Neutrophil (primary cell): Measurements from ENCODE around the gene ABLIM2.

Source experiments
- H3K27ac ChIP-seq: fragments of 200-600 bp; sonication (generic); 2 replicates; pipeline ENCODE4 v1.5.1; 2016; ENCODE audit warnings: mild to moderate bottlenecking, moderate library complexity
- H3K27me3 ChIP-seq: fragments of 200-600 bp; sonication (generic); 2 replicates; pipeline ENCODE4 v1.6.0; 2016; ENCODE audit warnings: mild to moderate bottlenecking
- H3K36me3 ChIP-seq: fragments of 200-600 bp; sonication (generic); 2 replicates; pipeline ENCODE4 v1.5.1; 2017
- H3K4me1 ChIP-seq, 2 experiments: fragments of 200-600 bp in 1 of 2; sonication (generic) in 1 of 2; 1 replicate in 1 of 2; 2 replicates in 1 of 2; pipeline versions ENCODE4 v1.5.1 to v1.6.1; 2013 to 2016; ENCODE audit warnings: low read depth in 1 of 2, low read length in 1 of 2, mild to moderate bottlenecking in 1 of 2, moderate library complexity in 1 of 2; ENCODE audit not compliant: control insufficient read depth in 1 of 2, insufficient read depth in 1 of 2
- H3K4me3 ChIP-seq, 2 experiments: fragments of 200-600 bp in 1 of 2; sonication (generic) in 1 of 2; 1 replicate in 1 of 2; 2 replicates in 1 of 2; pipeline ENCODE4 v1.5.1; 2013 to 2016; ENCODE audit warnings: low read depth in 1 of 2, low read length in 1 of 2, mild to moderate bottlenecking in 1 of 2, moderate library complexity in 1 of 2
- H3K9me3 ChIP-seq: fragments of 200-600 bp; sonication (generic); 2 replicates; pipeline ENCODE4 v1.5.1; 2016
- TF ChIP-seq, protein P1 (sequence below): fragments of 200-600 bp; sonication (generic); IDR thresholded peaks from 2 replicates; pipeline ENCODE4 v1.5.1; 2016; ENCODE audit warnings: antibody characterized with exemption

The ABLIM2 gene

DNA sequence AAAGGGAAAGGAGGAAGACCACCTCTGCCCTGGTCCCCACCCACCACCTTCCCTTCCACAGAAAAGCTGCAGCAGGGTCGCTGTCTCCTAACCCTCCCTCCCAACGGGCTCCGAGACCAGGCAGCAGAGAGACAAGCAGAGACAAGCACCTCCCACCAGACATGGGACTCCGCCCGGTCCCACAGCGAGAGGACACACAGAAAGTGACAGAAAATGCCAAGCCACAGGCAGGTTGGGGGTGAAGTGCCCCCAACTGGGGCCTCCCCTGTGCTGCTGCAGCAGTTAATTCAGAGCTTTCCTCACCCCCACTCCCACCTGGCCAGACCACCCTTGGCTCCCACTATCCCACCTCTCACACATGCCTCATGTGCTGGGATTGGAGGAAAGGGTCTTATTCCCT is 154.5 kb downstream of the ABLIM2 start:
- no peaks in the 10 kb centered on the region for H3K4me1 ChIP-seq
- TF ChIP-seq, protein P1, sequence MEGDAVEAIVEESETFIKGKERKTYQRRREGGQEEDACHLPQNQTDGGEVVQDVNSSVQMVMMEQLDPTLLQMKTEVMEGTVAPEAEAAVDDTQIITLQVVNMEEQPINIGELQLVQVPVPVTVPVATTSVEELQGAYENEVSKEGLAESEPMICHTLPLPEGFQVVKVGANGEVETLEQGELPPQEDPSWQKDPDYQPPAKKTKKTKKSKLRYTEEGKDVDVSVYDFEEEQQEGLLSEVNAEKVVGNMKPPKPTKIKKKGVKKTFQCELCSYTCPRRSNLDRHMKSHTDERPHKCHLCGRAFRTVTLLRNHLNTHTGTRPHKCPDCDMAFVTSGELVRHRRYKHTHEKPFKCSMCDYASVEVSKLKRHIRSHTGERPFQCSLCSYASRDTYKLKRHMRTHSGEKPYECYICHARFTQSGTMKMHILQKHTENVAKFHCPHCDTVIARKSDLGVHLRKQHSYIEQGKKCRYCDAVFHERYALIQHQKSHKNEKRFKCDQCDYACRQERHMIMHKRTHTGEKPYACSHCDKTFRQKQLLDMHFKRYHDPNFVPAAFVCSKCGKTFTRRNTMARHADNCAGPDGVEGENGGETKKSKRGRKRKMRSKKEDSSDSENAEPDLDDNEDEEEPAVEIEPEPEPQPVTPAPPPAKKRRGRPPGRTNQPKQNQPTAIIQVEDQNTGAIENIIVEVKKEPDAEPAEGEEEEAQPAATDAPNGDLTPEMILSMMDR: no peak
- no peaks in the 10 kb centered on the region for H3K9me3 ChIP-seq
- H3K27me3 ChIP-seq: peaks cover 10% of the 10 kb centered on the region
- no peak overlapping the region for H3K27ac ChIP-seq
- H3K4me3 ChIP-seq: no peak overlapping the region
- H3K36me3 ChIP-seq: no peaks in the 10 kb centered on the region

DNA sequence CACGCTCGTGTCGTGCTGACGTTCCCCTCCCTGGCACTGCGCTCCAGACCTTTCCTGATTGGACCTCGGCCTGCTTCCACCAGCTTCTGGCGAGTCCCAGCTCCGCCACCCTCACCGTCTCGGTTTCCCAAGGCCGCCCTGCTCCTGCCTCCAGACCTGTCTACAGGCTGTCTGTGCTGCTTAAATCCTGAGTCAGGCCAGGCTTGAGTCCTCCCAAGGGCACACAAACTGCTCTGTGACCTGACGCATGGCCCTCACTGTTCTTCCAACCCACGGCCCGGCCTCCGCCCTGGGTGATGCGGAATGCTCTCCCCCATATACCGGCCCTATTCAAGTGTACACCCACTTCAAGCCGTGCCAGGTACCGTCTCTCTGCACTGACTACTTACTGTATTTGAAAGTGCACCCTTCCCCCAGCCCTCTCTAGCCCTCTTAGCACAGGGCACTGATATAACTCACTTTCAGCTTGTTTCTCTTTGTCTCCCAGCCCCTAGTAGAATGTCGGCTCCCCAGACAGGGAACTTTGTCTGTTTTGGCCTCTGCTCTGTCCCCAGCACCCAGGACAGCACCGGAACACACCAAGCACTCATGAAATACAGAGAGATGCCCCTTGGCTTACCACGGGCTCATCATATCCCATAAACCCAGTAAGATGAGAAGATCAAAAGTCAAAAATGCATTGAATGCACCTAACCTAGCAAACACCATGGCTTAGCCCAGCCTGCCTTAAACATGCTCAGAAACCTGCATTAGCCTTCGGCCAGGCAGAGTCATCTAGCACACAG is 155.9 kb downstream of the ABLIM2 start:
- Histone ChIP-seq H3K27me3 (peaks cover 19% of the 10 kb centered on the region), H3K36me3 (no peaks in the 10 kb centered on the region)
- TF ChIP-seq, protein P1: no peak

DNA sequence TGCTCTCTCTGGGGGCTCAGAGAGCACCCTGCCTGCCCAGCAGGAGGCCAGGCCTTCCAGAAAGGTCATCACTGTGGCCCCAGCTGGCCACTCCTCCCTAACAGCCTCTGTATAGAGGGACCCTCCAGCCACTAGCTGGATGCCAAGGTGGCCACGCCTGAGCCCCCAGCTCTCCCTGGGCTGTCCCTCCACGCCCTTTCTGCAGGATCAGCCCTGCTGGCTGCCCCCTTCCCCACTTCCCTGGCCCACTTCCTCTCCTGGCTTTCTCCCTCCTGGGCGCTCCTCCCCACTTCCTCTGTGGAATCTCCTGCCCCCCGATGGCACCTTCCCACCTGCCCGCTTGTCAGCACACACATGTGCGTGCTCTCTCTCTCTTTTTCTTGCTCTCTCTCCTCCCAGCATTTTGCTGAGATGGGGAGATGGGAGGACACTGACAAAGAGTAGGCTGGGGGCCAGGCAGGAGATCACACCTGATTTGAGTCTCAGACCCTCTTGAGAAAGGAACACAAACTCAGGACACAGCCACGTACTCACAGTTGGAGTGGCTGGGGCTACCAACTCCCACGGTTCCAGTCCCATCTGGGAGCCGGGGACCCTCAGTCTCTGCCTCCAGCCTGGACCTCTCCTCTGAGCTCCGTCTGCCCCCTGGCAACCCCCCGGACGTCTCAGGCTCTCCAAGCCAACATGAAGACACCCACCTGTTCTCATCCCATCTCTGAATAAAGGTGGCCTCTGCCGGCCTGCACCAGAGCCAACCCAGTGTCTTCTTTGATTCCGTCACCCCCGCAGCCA is 156.9 kb downstream of the ABLIM2 start:
- TF ChIP-seq, protein P1: no peak

More for the DNA sequence above, 155.9 kb downstream of the ABLIM2 start:
- H3K4me3 ChIP-seq: no peak overlapping the region
- H3K9me3 ChIP-seq: no peaks in the 10 kb centered on the region
- H3K4me1 ChIP-seq: no peaks in the 10 kb centered on the region
- H3K27ac ChIP-seq: no peak overlapping the region

DNA sequence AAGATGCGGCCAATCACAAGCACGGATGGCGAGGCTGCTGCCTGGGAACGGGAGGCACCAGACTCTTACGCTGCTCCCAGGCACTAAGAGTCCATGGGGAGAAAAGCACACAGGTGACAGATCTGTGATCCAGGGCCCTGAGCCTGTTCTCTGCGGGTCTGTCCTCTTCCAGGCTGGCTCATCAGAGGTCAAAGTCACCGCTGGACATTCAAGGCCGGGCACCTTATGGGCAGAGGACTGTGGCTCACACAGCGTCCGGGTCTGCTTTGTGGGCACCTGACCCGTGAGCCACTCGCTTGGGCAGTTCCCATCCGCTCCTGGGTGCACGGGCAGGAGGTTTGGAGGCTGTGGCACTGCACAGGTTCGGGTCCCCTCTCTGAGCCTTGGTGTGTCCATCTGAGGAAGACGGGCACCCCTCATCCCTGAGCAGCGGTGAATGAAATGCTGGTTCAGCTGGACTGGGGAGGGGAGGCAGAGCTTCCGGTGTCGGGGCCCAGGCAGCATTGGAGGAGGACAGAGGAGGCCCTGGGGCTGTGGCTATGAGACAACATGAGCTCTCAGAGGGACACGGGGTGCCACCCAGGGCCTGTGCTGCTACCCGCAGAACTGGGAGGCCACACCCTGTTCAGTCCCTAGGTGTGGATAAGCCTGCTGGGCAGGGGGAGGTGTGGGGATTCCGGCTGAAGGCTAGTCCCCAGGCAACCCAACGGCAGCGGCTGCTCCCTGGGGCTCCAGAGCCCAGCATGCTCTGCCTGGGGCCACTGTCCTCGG is 157.7 kb downstream of the ABLIM2 start:
- Histone ChIP-seq H3K27me3 (peaks cover 9% of the 10 kb centered on the region), H3K9me3 (no peaks in the 10 kb centered on the region), H3K4me1 (no peaks in the 10 kb centered on the region), H3K27ac (no peak overlapping the region), H3K4me3 (no peak overlapping the region), H3K36me3 (no peaks in the 10 kb centered on the region)
- TF ChIP-seq, protein P1: no peak

More for the DNA sequence above, 156.9 kb downstream of the ABLIM2 start:
- Histone ChIP-seq H3K36me3 (no peaks in the 10 kb centered on the region), H3K4me3 (no peak overlapping the region), H3K27me3 (peaks cover 13% of the 10 kb centered on the region), H3K4me1 (no peaks in the 10 kb centered on the region), H3K27ac (no peak overlapping the region), H3K9me3 (no peaks in the 10 kb centered on the region)

DNA sequence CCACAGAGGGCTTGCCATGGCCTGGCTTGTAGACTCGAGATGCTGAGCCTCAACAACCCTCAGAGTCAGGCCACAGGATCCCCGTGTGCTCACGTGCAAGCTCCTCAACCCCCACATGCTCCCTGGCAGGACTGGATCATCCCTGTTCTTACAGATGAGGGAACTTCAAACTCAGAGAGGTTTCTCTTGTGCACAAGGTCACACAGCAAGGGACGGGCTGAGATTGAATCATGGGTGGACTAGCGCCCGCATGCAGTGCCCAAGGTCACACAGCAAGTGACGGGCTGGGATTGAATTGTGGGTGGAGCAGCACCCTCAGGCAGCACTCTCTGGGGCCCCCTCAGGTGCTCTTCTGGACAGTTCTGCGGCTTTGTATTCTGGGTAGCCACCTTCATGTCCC is 158.4 kb downstream of the ABLIM2 start:
- Histone ChIP-seq H3K27ac (no peak overlapping the region), H3K36me3 (no peaks in the 10 kb centered on the region), H3K4me1 (no peaks in the 10 kb centered on the region), H3K9me3 (no peaks in the 10 kb centered on the region), H3K4me3 (no peak overlapping the region), H3K27me3 (peaks cover 9% of the 10 kb centered on the region)
- TF ChIP-seq, protein P1: no peak
